GM12878 (cell line): Measurements from ENCODE around the gene SERPINB13. TPM values are rescaled to one million over a fixed set of nuclear protein-coding genes. Genes with fewer than 3 reads are reported as not detected.

Experiments
- ATAC-seq: fragments of 200-7000 bp; cut with Tn5 transposase; 3 replicates; pipeline ENCODE4 v1.9.1; 2020; ENCODE audit warnings: mild to moderate bottlenecking, moderate library complexity
- BruUV-seq: library from RNA; stranded (reverse); fragments of 400-500 nt; replicated peaks from 2 replicates; lab custom pipeline; 2021; lab: Mats Ljungman, UMichigan
- CTCF ChIA-PET: fragments of 300-600 bp; sonication (Branson Sonifier 250); formaldehyde crosslinking; extraction: SDS; loops from one replicate; lab custom pipeline; 2021; ENCODE audit warnings: inconsistent platforms; lab: Yijun Ruan, JAX
- POLR2A ChIA-PET: fragments of 350-600 bp; formaldehyde crosslinking; extraction: SDS; loops from one replicate; lab custom pipeline; 2021; ENCODE audit warnings: inconsistent platforms; lab: Charles Lee
- RAD21 ChIA-PET: fragments of 300-600 bp; sonication (Branson Sonifier 250); formaldehyde crosslinking; loops from one replicate; lab custom pipeline; 2023; ENCODE audit warnings: antibody characterized with exemption; ENCODE audit not compliant: unreplicated experiment; lab: Charles Lee
- SMC1A ChIA-PET: fragments of 300-600 bp; sonication (Branson Sonifier 250); formaldehyde crosslinking; loops from one replicate; lab custom pipeline; 2023; ENCODE audit not compliant: unreplicated experiment, uncharacterized antibody; lab: Charles Lee
- DNase-seq: peaks from one replicate; pipeline ENCODE4 v3.0.0-alpha.2; 2011; ENCODE audit warnings: low read depth, low spot score
- FAIRE-seq: peaks from 3 replicates; lab custom pipeline; 2011; peaks lifted over from hg19 to GRCh38; lab: Jason Lieb, UNC
- H2AFZ ChIP-seq: 2 replicates; pipeline ENCODE4 v1.6.0; 2011; ENCODE audit warnings: low read depth, low read length, control low read depth; ENCODE audit not compliant: control insufficient read depth
- H3K27ac ChIP-seq: 2 replicates; pipeline ENCODE4 v1.5.1; 2011; ENCODE audit warnings: control low read depth; ENCODE audit not compliant: control insufficient read depth, insufficient read depth
- H3K27me3 ChIP-seq, 2 experiments: replicated peaks in 1 of 2; 2 replicates each; pipeline versions ENCODE4 v1.6.0 to v1.6.1; 2011; ENCODE audit warnings: low read length in 1 of 2; ENCODE audit not compliant: control insufficient read depth in 2 of 2, insufficient read depth in 2 of 2
- H3K36me3 ChIP-seq, 2 experiments: 2 replicates each; pipeline ENCODE4 v1.5.1; 2011; ENCODE audit warnings: low read length in 1 of 2; ENCODE audit not compliant: control insufficient read depth in 2 of 2, insufficient read depth in 2 of 2
- H3K4me1 ChIP-seq: 2 replicates; pipeline ENCODE4 v1.6.1; 2011; ENCODE audit warnings: mild to moderate bottlenecking, low read length, moderate library complexity, mixed read lengths; ENCODE audit not compliant: control insufficient read depth, insufficient read depth
- H3K4me2 ChIP-seq: 2 replicates; pipeline ENCODE4 v1.6.0; 2011; ENCODE audit warnings: control low read depth; ENCODE audit not compliant: control insufficient read depth, insufficient read depth
- H3K4me3 ChIP-seq: fragments of 200-600 bp; sonication (generic); 2 replicates; pipeline ENCODE4 v1.5.1; 2016
- H3K79me2 ChIP-seq: 2 replicates; pipeline ENCODE4 v1.6.0; 2011; ENCODE audit warnings: low read length; ENCODE audit not compliant: control insufficient read depth, insufficient read depth
- H3K9ac ChIP-seq: 2 replicates; pipeline ENCODE4 v1.8.0; 2011; ENCODE audit warnings: low read length, control low read depth, mixed read lengths; ENCODE audit not compliant: control insufficient read depth, insufficient read depth
- H3K9me3 ChIP-seq: replicated peaks from 3 replicates; pipeline ENCODE4 v1.5.1; 2011; ENCODE audit warnings: mild to moderate bottlenecking, low read length; ENCODE audit not compliant: control insufficient read depth, insufficient read depth
- H4K20me1 ChIP-seq: 2 replicates; pipeline ENCODE4 v1.6.0; 2011; ENCODE audit not compliant: control insufficient read depth, insufficient read depth
- BRCA1 ChIP-seq: IDR thresholded peaks from 2 replicates; pipeline ENCODE4 v1.6.1; 2011; ENCODE audit warnings: low read depth, low read length, improper control_type of control experiment
- EZH2 ChIP-seq: IDR thresholded peaks from 2 replicates; pipeline ENCODE4 v1.6.1; 2012; ENCODE audit warnings: low read depth, mild to moderate bottlenecking, control low read depth, inconsistent platforms, low read length, borderline replicate concordance; ENCODE audit not compliant: control insufficient read depth
- NR2C1 ChIP-seq: fragments of 450-650 bp; IDR thresholded peaks from 2 replicates; pipeline ENCODE4 v1.6.1; 2017; ENCODE audit warnings: antibody characterized with exemption, mild to moderate bottlenecking, moderate library complexity
- POLR2A ChIP-seq: IDR thresholded peaks from 2 replicates; pipeline ENCODE4 v1.6.1; 2011; ENCODE audit warnings: low read depth, mild to moderate bottlenecking, low read length
- SUPT20H ChIP-seq: IDR thresholded peaks from 2 replicates; pipeline ENCODE4 v1.6.1; 2011; ENCODE audit warnings: low read depth, mild to moderate bottlenecking, low read length, moderate library complexity, borderline replicate concordance; ENCODE audit not compliant: control insufficient read depth
- USF1 ChIP-seq: IDR thresholded peaks from 2 replicates; pipeline ENCODE4 v1.6.1; 2011; ENCODE audit warnings: borderline replicate concordance, low read depth, mild to moderate bottlenecking, moderate library complexity, mixed read lengths, low read length; ENCODE audit not compliant: insufficient read depth; ENCODE audit errors: extremely low read length
- USF2 ChIP-seq: IDR thresholded peaks from 2 replicates; pipeline ENCODE4 v1.6.1; 2011; ENCODE audit warnings: low read depth, low read length, improper control_type of control experiment, borderline replicate concordance
- WGBS: methylation state at CpG from one replicate; pipeline ENCODE4 v1.1.6; 2016; ENCODE audit warnings: low lambda C conversion rate; ENCODE audit not compliant: insufficient replicate concordance, insufficient coverage; ENCODE audit errors: missing lambda C conversion rate; 5-methylcytosine and 5-hydroxymethylcytosine counted together
- in situ Hi-C: fragments of 300-500 bp; cut with MboI; formaldehyde crosslinking; loops from 9 replicates; pipeline ENCODE4 v1.14.3; 2018; ENCODE audit warnings: mixed read lengths
- intact Hi-C: fragments of 100-400 bp; cut with micrococcal nuclease; formaldehyde crosslinking; loops from one replicate; pipeline ENCODE4 v1.14.2; 2022; ENCODE audit not compliant: unreplicated experiment
- polyA plus RNA-seq, 11 experiments: library from polyadenylated mRNA; depleted of rRNA in 4 of 11; unstranded in 6 of 11; stranded (reverse) in 5 of 11; fragments of >200 nt; fragmentation: Nextera tagmentation in 4 of 11; fragmentation: Illumina TruSeq in 1 of 11; extraction: Ambion mirVana in 4 of 11; extraction: Trizol in 1 of 11; gene quantifications; 1 replicate in 1 of 11; 2 replicates in 10 of 11; pipeline versions ENCODE4 v1.2.1 to v1.2.3, GENCODE V29; 2011 to 2016; ENCODE audit warnings: inconsistent platforms in 2 of 11, missing spikeins in 2 of 11, low read depth in 1 of 11
- total RNA-seq, 4 experiments: library from RNA; depleted of rRNA in 3 of 4; stranded (reverse); fragments of >200 nt in 3 of 4; fragmentation: Illumina TruSeq in 1 of 4; extraction: Trizol in 1 of 4; gene quantifications; 2 replicates each; pipeline versions ENCODE4 v1.2.1 to v1.2.3, GENCODE V29; 2013 to 2021

The SERPINB13 gene
- total and polyA plus RNA-seq, 10 of the 15 experiments (the other 5 are each of a cell fraction or from before 2014, with no cell fraction given), result not detected

GRCh38 chr18:63551769-63552168 is 35.4 kb upstream of the SERPINB13 start:
- H3K9ac ChIP-seq, result no peak overlapping the region
- H4K20me1 ChIP-seq, result no peaks in the 10 kb centered on the region
- TF ChIP-seq NR2C1, result no peak
- TF ChIP-seq SUPT20H, result no peak
- TF ChIP-seq EZH2, result no peak
- TF ChIP-seq BRCA1, result no peak
- TF ChIP-seq POLR2A, result no peak
- no peak for TF ChIP-seq USF2
- no peak for TF ChIP-seq USF1
- ChIA-PET POLR2A (no interaction called here), CTCF (interaction anchor here (0.6 to 0.8 kb wide), 3 partner anchors 26 to 584 kb away, joined by 3 read pairs; no protein-coding TSS in a partner anchor), SMC1A (no interaction called here), RAD21 (no interaction called here)
- intact Hi-C loops, result no loop called here
- H3K27me3 ChIP-seq, result no peaks in the 10 kb centered on the region; a peak in 1 of 4 replicates
- H2AFZ ChIP-seq, result no peak overlapping the region
- no TSS peak for BruUV-seq
- no peak overlapping the region for H3K4me3 ChIP-seq
- FAIRE-seq (no peak), DNase-seq (no peak), ATAC-seq (no peak)
- no peak overlapping the region for H3K27ac ChIP-seq
- no peaks in the 10 kb centered on the region for H3K79me2 ChIP-seq
- H3K36me3 ChIP-seq, result no peaks in the 10 kb centered on the region
- no peak overlapping the region for H3K4me2 ChIP-seq
- WGBS, result 44% methylated on average over 3 of the region's 3 CpGs
- no peaks in the 10 kb centered on the region for H3K4me1 ChIP-seq
- H3K9me3 ChIP-seq, result no peaks in the 10 kb centered on the region
- in situ Hi-C loops, result no loop called here
